ENCODE measurements around the gene KIF26B. TPM values are rescaled to one million over a fixed set of nuclear protein-coding genes. Genes with fewer than 3 reads are reported as not detected.
"Not testable (repeated sequence)": the region's sequence is repeated elsewhere in the genome, so short reads cannot be mapped to it uniquely, and the experiment has no call there.

The KIF26B gene
- polyA plus RNA-seq, 1 of the 3 experiments (the other 2 are of a cell fraction), result 2.6 TPM

- Histone ChIP-seq H3K27ac (ENCODE audit: low read depth in 2 of 2, low read length in 1 of 2) (peak overlapping the region in 1 of 2 experiments; percentile 23; a peak in 1 of 4 replicates), H3K9me2 (no peaks in the 10 kb centered on the region), H2AFZ (ENCODE audit: low read depth) (no peak overlapping the region), H3K4me1 (ENCODE audit: control insufficient read depth in 1 of 2, insufficient read depth in 2 of 2, low read depth in 1 of 2, low read length in 1 of 2) (peaks cover 5 to 11% of the 10 kb centered on the region in 2 experiments; a peak in 2 of 4 replicates), H3K36me3 (replicated peaks in 1 of 2; ENCODE audit: control insufficient read depth in 1 of 2, insufficient read depth in 2 of 2, low read length in 1 of 2) (peaks cover 0 to 29% of the 10 kb centered on the region in 2 experiments), H3K4me3 (ENCODE audit: low read depth in 2 of 2, low read length in 1 of 2) (no peak overlapping the region), H3K9ac (no peak overlapping the region), H4K20me1 (ENCODE audit: insufficient read depth) (no peaks in the 10 kb centered on the region), H3K27me3 (ENCODE audit: insufficient read depth) (no peaks in the 10 kb centered on the region), H3F3A (replicated peaks; ENCODE audit: insufficient read depth) (no peaks in the 10 kb centered on the region), H3K4me2 (no peak overlapping the region), H3K9me3 (no peaks in the 10 kb centered on the region), H3K79me2 (ENCODE audit: insufficient read depth) (no peaks in the 10 kb centered on the region)
- WGBS (ENCODE audit: low lambda C conversion rate), result 89% methylated on average over 24 of the region's 30 CpGs
- TF ChIP-seq POLR2AphosphoS5 (IDR thresholded peaks at IDR 0.05; ENCODE audit: low read depth, low read length) (no peak), IRF3 (IDR thresholded peaks at IDR 0.05; ENCODE audit: low read depth, low read length) (no peak), TEAD4 (IDR thresholded peaks at IDR 0.05; ENCODE audit: borderline replicate concordance, insufficient read depth) (no peak), USF2 (IDR thresholded peaks at IDR 0.05; ENCODE audit: borderline replicate concordance, low read depth, low read length) (no peak), FOXM1 (IDR thresholded peaks at IDR 0.05; ENCODE audit: low read depth) (no peak), MXI1 (IDR thresholded peaks at IDR 0.05; ENCODE audit: low read depth, low read length) (no peak), ZBTB33 (IDR thresholded peaks at IDR 0.05; ENCODE audit: borderline replicate concordance, low read depth) (no peak), SIN3A (IDR thresholded peaks at IDR 0.05; ENCODE audit: borderline replicate concordance, low read depth, low read length) (no peak), CHD2 (IDR thresholded peaks at IDR 0.05; ENCODE audit: low read length, partially characterized antibody) (no peak), NFIC (IDR thresholded peaks at IDR 0.05; ENCODE audit: borderline replicate concordance) (no peak), CTCF (IDR thresholded peaks at IDR 0.05) (no peak), EZH2phosphoT487 (IDR thresholded peaks at IDR 0.05; ENCODE audit: borderline replicate concordance, low read depth) (no peak), RXRA (IDR thresholded peaks at IDR 0.05; ENCODE audit: borderline replicate concordance, low read depth) (no peak), GABPA (IDR thresholded peaks at IDR 0.05; ENCODE audit: low read depth) (no peak), USF1 (IDR thresholded peaks at IDR 0.05; ENCODE audit: borderline replicate concordance, low read depth) (no peak), RAD21 (IDR thresholded peaks at IDR 0.05; ENCODE audit: low read length) (no peak)
- ChIA-PET POLR2A (no interaction called here), CTCF (interaction anchor here (1.5 kb wide), 1 partner anchor 23 kb away, joined by 5 read pairs; no protein-coding TSS in a partner anchor)
- no peak for DNase-seq
These were observed 556.4 kb downstream of the KIF26B start for GRCh38 chr1:245710961-245711903.

GRCh38 chr1:245714027-245714426, 559.2 kb downstream of the KIF26B start:
- H4K20me1 ChIP-seq (ENCODE audit: insufficient read depth); H3K9me2 ChIP-seq; H3F3A ChIP-seq (replicated peaks; ENCODE audit: insufficient read depth); CTCF ChIA-PET; H3K27ac ChIP-seq (ENCODE audit: low read depth in 2 of 2, low read length in 1 of 2); H3K4me3 ChIP-seq (ENCODE audit: low read depth in 2 of 2, low read length in 1 of 2); H3K9me3 ChIP-seq; POLR2A ChIA-PET; H3K9ac ChIP-seq; H3K79me2 ChIP-seq (ENCODE audit: insufficient read depth); H3K4me2 ChIP-seq; DNase-seq; H3K27me3 ChIP-seq (ENCODE audit: insufficient read depth); H2AFZ ChIP-seq (ENCODE audit: low read depth): not testable (repeated sequence)
- Histone ChIP-seq H3K36me3 (replicated peaks in 1 of 2; ENCODE audit: control insufficient read depth in 1 of 2, insufficient read depth in 2 of 2, low read length in 1 of 2) (peaks cover 0 to 11% of the 10 kb centered on the region in 2 experiments), H3K4me1 (ENCODE audit: control insufficient read depth in 1 of 2, insufficient read depth in 2 of 2, low read depth in 1 of 2, low read length in 1 of 2) (peaks cover 5 to 14% of the 10 kb centered on the region in 2 experiments; a peak in 2 of 4 replicates)
- WGBS (ENCODE audit: low lambda C conversion rate), result 87% methylated on average over 3 of the region's 3 CpGs

All from SK-N-SH (cell line).